Measurements from ENCODE around the gene COMMD3. TPM values are rescaled to one million over a fixed set of nuclear protein-coding genes. Genes with fewer than 3 reads are reported as not detected.

Gene COMMD3
- polyA plus RNA-seq, 12 donors = 57.8 to 83.9 (median 76.1) TPM; not detected in 1

GRCh38 chr10:22317771-22318565, 1.8 kb downstream of the COMMD3 start:
- DNase-seq = no peak

GRCh38 chr10:22318772-22319171, 2.6 kb downstream of the COMMD3 start:
- no peak for DNase-seq

- DNase-seq = no peak
These were observed 3.4 kb downstream of the COMMD3 start for GRCh38 chr10:22319547-22319979.

GRCh38 chr10:22319980-22320558, 3.9 kb downstream of the COMMD3 start:
- no peak for DNase-seq

- no peak for DNase-seq
These were observed 4.5 kb downstream of the COMMD3 start, which contains the start of gene BMI1 for GRCh38 chr10:22320591-22321155. TSS of gene BMI1 (plus strand) at chr10:22321099. CDS start at chr10:22326450, 5,351 bp downstream.

GRCh38 chr10:22321156-22321923, 5.2 kb downstream of the COMMD3 start:
- DNase-seq = no peak

- DNase-seq = no peak
These were observed 5.9 kb downstream of the COMMD3 start for GRCh38 chr10:22321924-22322640.

GRCh38 chr10:22322641-22323160, 6.5 kb downstream of the COMMD3 start:
- DNase-seq = no peak

GRCh38 chr10:22323538-22324305, 7.5 kb downstream of the COMMD3 start:
- no peak for DNase-seq

DNA sequence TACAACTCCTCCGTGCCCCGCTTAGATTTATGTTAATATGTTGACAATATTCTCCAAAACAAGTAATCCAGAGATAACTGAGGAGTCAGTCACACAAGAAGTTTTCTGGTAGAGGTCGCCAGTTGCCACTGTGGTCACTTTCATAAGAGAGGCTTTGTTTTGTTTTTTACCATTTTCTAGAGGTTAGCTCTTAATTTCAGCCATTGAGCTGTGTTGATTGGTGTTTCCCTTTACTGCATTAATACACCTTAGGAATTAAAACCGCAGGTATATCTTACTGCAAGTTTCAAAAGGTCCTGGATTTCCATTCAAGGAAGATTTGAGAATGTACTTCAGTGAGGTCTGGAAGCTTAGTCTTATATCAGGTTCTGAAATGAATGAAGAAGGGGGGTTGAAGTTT, 8.2 kb downstream of the COMMD3 start:
- DNase-seq = no peak

GRCh38 chr10:22324893-22325271, 8.7 kb downstream of the COMMD3 start:
- no peak for DNase-seq

DNA sequence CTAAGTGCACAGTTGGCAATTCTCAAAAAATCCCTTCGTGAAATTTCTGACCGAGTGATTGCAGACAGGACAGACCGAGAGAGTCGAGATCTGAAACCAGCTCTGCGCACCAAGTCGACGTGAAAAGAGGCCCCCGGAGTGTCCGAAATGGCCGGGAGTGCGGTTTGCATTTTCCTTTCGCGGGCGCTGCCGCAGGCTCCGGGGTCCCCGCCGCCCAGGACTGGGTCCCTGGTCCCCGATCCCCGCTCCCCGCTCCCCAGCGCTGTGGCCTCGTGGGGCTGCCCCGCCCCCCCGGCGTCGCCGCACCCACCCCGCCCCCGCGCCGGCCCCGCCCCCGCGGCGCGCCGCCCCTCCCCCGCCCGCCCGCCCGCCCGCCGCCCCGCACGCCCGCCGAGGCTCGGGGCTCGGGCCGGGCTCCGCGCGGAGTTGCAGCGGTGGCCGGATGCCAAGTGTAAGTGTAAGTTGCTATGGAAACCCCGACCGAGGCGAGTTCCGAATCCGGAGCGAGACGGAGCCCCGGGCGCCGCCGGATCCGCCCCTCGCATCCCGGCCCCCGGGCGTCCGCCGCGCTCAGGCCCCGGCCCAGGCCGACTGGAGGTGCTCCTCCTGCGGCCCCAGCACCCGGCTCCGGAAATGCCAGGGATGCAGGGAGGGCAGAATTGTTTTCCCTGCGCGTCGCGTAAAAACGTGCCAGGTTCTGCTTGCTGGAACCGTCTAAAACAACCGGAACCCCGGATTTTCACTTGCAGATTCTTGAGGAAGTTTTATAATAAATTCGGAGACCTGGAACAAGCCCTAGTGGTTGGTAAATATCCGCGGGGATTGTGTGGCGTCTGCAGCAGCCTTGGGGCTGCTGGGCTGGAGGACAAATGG, 9.3 kb downstream of the COMMD3 start:
- DNase-seq = no peak

DNA sequence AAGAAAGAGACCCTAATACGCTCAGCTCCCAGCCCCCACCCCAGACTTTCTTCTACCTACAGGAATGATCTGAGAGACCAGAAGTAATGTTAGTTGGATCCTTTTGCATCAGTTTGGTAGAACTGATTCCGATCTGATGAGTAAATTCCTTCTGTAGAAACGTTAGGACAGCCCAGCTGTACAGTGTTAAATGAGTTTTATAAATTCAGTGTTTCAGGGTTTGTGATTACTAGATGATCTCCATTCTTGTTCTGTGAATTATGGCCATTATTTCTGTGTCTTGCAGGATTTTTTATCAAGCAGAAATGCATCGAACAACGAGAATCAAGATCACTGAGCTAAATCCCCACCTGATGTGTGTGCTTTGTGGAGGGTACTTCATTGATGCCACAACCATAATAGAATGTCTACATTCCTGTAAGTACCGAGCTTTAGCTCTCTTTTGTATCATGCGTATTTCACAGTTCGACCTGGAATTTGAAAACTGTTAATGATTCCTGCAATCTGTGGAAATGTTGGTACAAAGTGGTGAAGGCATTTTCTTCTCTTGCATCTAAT, 10.0 kb downstream of the COMMD3 start:
- DNase-seq = no peak

DNA sequence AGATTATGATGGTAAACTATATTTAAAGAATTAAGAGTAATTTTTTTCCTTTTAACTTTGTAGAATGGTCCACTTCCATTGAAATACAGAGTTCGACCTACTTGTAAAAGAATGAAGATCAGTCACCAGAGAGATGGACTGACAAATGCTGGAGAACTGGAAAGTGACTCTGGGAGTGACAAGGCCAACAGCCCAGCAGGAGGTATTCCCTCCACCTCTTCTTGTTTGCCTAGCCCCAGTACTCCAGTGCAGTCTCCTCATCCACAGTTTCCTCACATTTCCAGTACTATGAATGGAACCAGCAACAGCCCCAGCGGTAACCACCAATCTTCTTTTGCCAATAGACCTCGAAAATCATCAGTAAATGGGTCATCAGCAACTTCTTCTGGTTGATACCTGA, 13.0 kb downstream of the COMMD3 start:
- no peak for DNase-seq

- no peak for DNase-seq
These were observed 16.0 kb downstream of the COMMD3 start for GRCh38 chr10:22332116-22332692.

- no peak for DNase-seq
These were observed 17.2 kb downstream of the COMMD3 start for GRCh38 chr10:22333167-22333974.

- no peak for DNase-seq
These were observed 17.7 kb downstream of the COMMD3 start for GRCh38 chr10:22333975-22334282.

Measured in muscle of arm (tissue), 12 donors.